ENCODE measurements around the gene ACOT11. TPM values are rescaled to one million over a fixed set of nuclear protein-coding genes. Genes with fewer than 3 reads are reported as not detected.

Gene ACOT11
- polyA plus RNA-seq, 6 donors from 2014 or later: not detected

- ATAC-seq (ENCODE audit: low read depth in 2 of 2) (no peak), DNase-seq (no peak)
- Mint-ChIP-seq H3K27me3 (peaks cover 21 to 49% (median 25%) of the 10 kb centered on the region in 3 donors), H3K4me3 (peak overlapping the region; percentile 45 to 89 (median 68)), H3K9me3 (peaks cover 0 to 2% (median 0%) of the 10 kb centered on the region in 7 donors), H3K27ac (peak overlapping the region in 1 of 6 donors; percentile 28), H3K36me3 (no peaks in the 10 kb centered on the region), H3K4me1 (peaks cover 12 to 21% (median 17%) of the 10 kb centered on the region in 3 donors)
Measured at GRCh38 chr1:54542962-54543539, 5.0 kb upstream of the ACOT11 start.

GRCh38 chr1:54543729-54544496 is 4.1 kb upstream of the ACOT11 start:
- Mint-ChIP-seq H3K36me3 (no peaks in the 10 kb centered on the region), H3K27me3 (peaks cover 21 to 55% (median 34%) of the 10 kb centered on the region in 3 donors), H3K9me3 (peaks cover 0 to 2% (median 0%) of the 10 kb centered on the region in 7 donors), H3K4me1 (peaks cover 16 to 21% (median 17%) of the 10 kb centered on the region in 3 donors), H3K27ac (no peak overlapping the region), H3K4me3 (peak overlapping the region in 2 of 8 donors; percentile 35 to 83)
- no peak for ATAC-seq (ENCODE audit: low read depth in 2 of 2)
- DNase-seq: no peak

- peaks cover 16 to 21% (median 17%) of the 10 kb centered on the region in 3 donors for H3K4me1 Mint-ChIP-seq
- peak overlapping the region in 1 of 8 donors; percentile 41 for H3K4me3 Mint-ChIP-seq
- no peak for DNase-seq
- H3K27me3 Mint-ChIP-seq: peaks cover 26 to 49% (median 34%) of the 10 kb centered on the region in 3 donors
- ATAC-seq (ENCODE audit: low read depth in 2 of 2): no peak
- peak overlapping the region in 1 of 6 donors; percentile 69 for H3K27ac Mint-ChIP-seq
- H3K36me3 Mint-ChIP-seq: no peaks in the 10 kb centered on the region
- peaks cover 0 to 2% (median 0%) of the 10 kb centered on the region in 7 donors for H3K9me3 Mint-ChIP-seq
Measured at GRCh38 chr1:54545916-54546635, 2.0 kb upstream of the ACOT11 start.

- Mint-ChIP-seq H3K4me3 (no peak overlapping the region), H3K4me1 (peaks cover 12 to 17% (median 12%) of the 10 kb centered on the region in 3 donors), H3K27ac (peak overlapping the region in 2 of 6 donors; percentile 2 to 69), H3K9me3 (no peaks in the 10 kb centered on the region), H3K36me3 (no peaks in the 10 kb centered on the region), H3K27me3 (peaks cover 22 to 41% (median 34%) of the 10 kb centered on the region in 3 donors)
- DNase-seq (no peak), ATAC-seq (ENCODE audit: low read depth in 2 of 2) (no peak)
Measured at GRCh38 chr1:54546651-54547401, 1.2 kb upstream of the ACOT11 start.

GRCh38 chr1:54548389-54549044 is 489 bp downstream of the ACOT11 start:
- Mint-ChIP-seq H3K4me3 (no peak overlapping the region), H3K27me3 (peaks cover 15 to 29% (median 22%) of the 10 kb centered on the region in 3 donors), H3K4me1 (peaks cover 0 to 5% (median 4%) of the 10 kb centered on the region in 3 donors), H3K27ac (peak overlapping the region in 1 of 6 donors; percentile 38), H3K36me3 (no peaks in the 10 kb centered on the region), H3K9me3 (no peaks in the 10 kb centered on the region)
- DNase-seq (no peak), ATAC-seq (ENCODE audit: low read depth in 2 of 2) (no peak)

GRCh38 chr1:54549181-54549924 is 1.3 kb downstream of the ACOT11 start:
- Mint-ChIP-seq H3K27me3 (peaks cover 8 to 26% (median 19%) of the 10 kb centered on the region in 3 donors), H3K4me1 (peaks cover 0 to 4% (median 0%) of the 10 kb centered on the region in 3 donors), H3K4me3 (no peak overlapping the region), H3K36me3 (no peaks in the 10 kb centered on the region), H3K9me3 (no peaks in the 10 kb centered on the region), H3K27ac (peak overlapping the region in 1 of 6 donors; percentile 63)
- ATAC-seq (ENCODE audit: low read depth in 2 of 2) (no peak), DNase-seq (no peak)

GRCh38 chr1:54551891-54552290 is 3.9 kb downstream of the ACOT11 start:
- ATAC-seq (ENCODE audit: low read depth in 2 of 2): no peak
- H3K36me3 Mint-ChIP-seq: peaks cover 0 to 4% of the 10 kb centered on the region in 2 donors
- H3K4me1 Mint-ChIP-seq: peaks cover 0 to 4% (median 0%) of the 10 kb centered on the region in 3 donors
- no peak overlapping the region for H3K4me3 Mint-ChIP-seq
- no peak for DNase-seq
- H3K9me3 Mint-ChIP-seq: peaks cover 0 to 9% (median 5%) of the 10 kb centered on the region in 7 donors
- peak overlapping the region in 1 of 6 donors; percentile 14 for H3K27ac Mint-ChIP-seq
- peaks cover 5 to 21% (median 19%) of the 10 kb centered on the region in 3 donors for H3K27me3 Mint-ChIP-seq

- H3K27me3 Mint-ChIP-seq: peaks cover 9 to 18% (median 16%) of the 10 kb centered on the region in 3 donors
- H3K4me1 Mint-ChIP-seq: no peaks in the 10 kb centered on the region
- DNase-seq (no peak), ATAC-seq (ENCODE audit: low read depth in 2 of 2) (no peak)
- H3K4me3 Mint-ChIP-seq: no peak overlapping the region
- peaks cover 0 to 9% (median 5%) of the 10 kb centered on the region in 7 donors for H3K9me3 Mint-ChIP-seq
- H3K36me3 Mint-ChIP-seq: peaks cover 0 to 4% of the 10 kb centered on the region in 2 donors
- peak overlapping the region in 1 of 6 donors; percentile 14 for H3K27ac Mint-ChIP-seq
Measured at GRCh38 chr1:54553602-54554313, 5.7 kb downstream of the ACOT11 start.

GRCh38 chr1:54556110-54556509 is 8.1 kb downstream of the ACOT11 start:
- H3K4me1 Mint-ChIP-seq: no peaks in the 10 kb centered on the region
- H3K4me3 Mint-ChIP-seq: no peak overlapping the region
- peaks cover 0 to 9% (median 5%) of the 10 kb centered on the region in 7 donors for H3K9me3 Mint-ChIP-seq
- H3K27ac Mint-ChIP-seq: no peak overlapping the region
- ATAC-seq (ENCODE audit: low read depth in 2 of 2) (no peak), DNase-seq (no peak)
- peaks cover 0 to 4% of the 10 kb centered on the region in 2 donors for H3K36me3 Mint-ChIP-seq
- peaks cover 8 to 16% (median 9%) of the 10 kb centered on the region in 3 donors for H3K27me3 Mint-ChIP-seq

- H3K4me3 Mint-ChIP-seq: no peak overlapping the region
- H3K36me3 Mint-ChIP-seq: peaks cover 0 to 4% of the 10 kb centered on the region in 2 donors
- peaks cover 0 to 9% (median 5%) of the 10 kb centered on the region in 7 donors for H3K9me3 Mint-ChIP-seq
- no peaks in the 10 kb centered on the region for H3K4me1 Mint-ChIP-seq
- ATAC-seq (ENCODE audit: low read depth in 2 of 2) (no peak), DNase-seq (no peak)
- no peak overlapping the region for H3K27ac Mint-ChIP-seq
- peaks cover 8 to 16% (median 9%) of the 10 kb centered on the region in 3 donors for H3K27me3 Mint-ChIP-seq
Measured at GRCh38 chr1:54557671-54558355, 9.8 kb downstream of the ACOT11 start.
